Skeletal muscle tissue (tissue), 4 donors: ENCODE data around the gene TNPO1. TPM values are rescaled to one million over a fixed set of nuclear protein-coding genes. Genes with fewer than 3 reads are reported as not detected.

Experiments
- H3K27ac ChIP-seq: one replicate; pipeline ENCODE4 v1.7.0; 2013; ENCODE audit warnings: mild to moderate bottlenecking, low read depth, low read length, inconsistent platforms
- H3K27me3 ChIP-seq, 3 donors: one replicate each; pipeline ENCODE4 v1.7.0; 2013; ENCODE audit warnings: low read length in 3 of 3; ENCODE audit not compliant: control insufficient read depth in 3 of 3, insufficient read depth in 3 of 3
- H3K36me3 ChIP-seq, 3 donors: one replicate each; pipeline ENCODE4 v1.7.0; 2013; ENCODE audit warnings: low read length in 3 of 3; ENCODE audit not compliant: control insufficient read depth in 3 of 3, insufficient read depth in 3 of 3
- H3K4me1 ChIP-seq, 3 donors: one replicate each; pipeline ENCODE4 v1.7.0; 2013; ENCODE audit warnings: low read length in 3 of 3, mild to moderate bottlenecking in 3 of 3; ENCODE audit not compliant: control insufficient read depth in 3 of 3, insufficient read depth in 3 of 3
- H3K4me3 ChIP-seq, 3 donors: one replicate each; pipeline ENCODE4 v1.7.0; 2013; ENCODE audit warnings: low read length in 3 of 3
- H3K9ac ChIP-seq, 3 donors: one replicate each; pipeline ENCODE4 v1.7.0; 2013; ENCODE audit warnings: low read length in 3 of 3, mild to moderate bottlenecking in 3 of 3, moderate library complexity in 2 of 3, low read depth in 1 of 3
- H3K9me3 ChIP-seq, 3 donors: one replicate each; pipeline ENCODE4 v1.7.0; 2013; ENCODE audit warnings: low read length in 3 of 3; ENCODE audit not compliant: control insufficient read depth in 3 of 3
- total RNA-seq: library from RNA; depleted of rRNA; stranded (reverse); fragments of >200 nt; gene quantifications from one replicate; pipeline ENCODE4 v1.2.3, GENCODE V29; 2014
- donor health status: Osteomylitis.

Gene TNPO1
- total RNA-seq, 1 donor from 2014 or later: 111 TPM

DNA sequence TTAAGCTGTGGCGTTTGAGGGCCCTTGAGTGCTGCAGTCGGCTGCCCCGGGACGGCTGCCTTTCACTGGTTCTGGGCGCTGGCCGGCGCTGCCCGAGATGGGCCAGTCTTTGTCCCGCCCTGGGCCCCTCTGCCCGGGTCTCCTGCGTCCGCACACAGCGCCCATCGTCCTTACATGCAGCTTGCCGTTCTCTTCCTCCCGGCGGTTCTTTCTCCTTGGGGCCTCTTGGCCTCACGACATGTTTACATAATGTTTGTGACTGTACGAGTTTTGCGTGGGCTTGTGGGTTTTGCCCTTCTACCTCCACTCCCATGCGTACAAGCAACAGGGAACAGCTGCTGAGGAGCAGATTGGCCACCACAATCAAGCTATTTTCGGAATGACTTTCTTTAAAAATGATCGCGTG is 618 bp downstream of the TNPO1 start:
- Histone ChIP-seq H3K27ac (peak overlapping the region; percentile 98), H3K9ac (peak overlapping the region; percentile 97 to 98 (median 97)), H3K4me3 (peak overlapping the region; percentile 90 to 97 (median 90)), H3K9me3 (no peaks in the 10 kb centered on the region), H3K36me3 (no peaks in the 10 kb centered on the region), H3K4me1 (peaks cover 7 to 18% (median 8%) of the 10 kb centered on the region in 3 donors), H3K27me3 (no peaks in the 10 kb centered on the region)

GRCh38 chr5:72817671-72818266 is 1.3 kb downstream of the TNPO1 start:
- Histone ChIP-seq H3K27ac (peak overlapping the region; percentile 98), H3K9ac (peak overlapping the region; percentile 97 to 98 (median 97)), H3K36me3 (no peaks in the 10 kb centered on the region), H3K4me1 (peaks cover 10 to 19% (median 12%) of the 10 kb centered on the region in 3 donors), H3K27me3 (no peaks in the 10 kb centered on the region), H3K9me3 (no peaks in the 10 kb centered on the region), H3K4me3 (peak overlapping the region; percentile 90 to 97 (median 90))

DNA sequence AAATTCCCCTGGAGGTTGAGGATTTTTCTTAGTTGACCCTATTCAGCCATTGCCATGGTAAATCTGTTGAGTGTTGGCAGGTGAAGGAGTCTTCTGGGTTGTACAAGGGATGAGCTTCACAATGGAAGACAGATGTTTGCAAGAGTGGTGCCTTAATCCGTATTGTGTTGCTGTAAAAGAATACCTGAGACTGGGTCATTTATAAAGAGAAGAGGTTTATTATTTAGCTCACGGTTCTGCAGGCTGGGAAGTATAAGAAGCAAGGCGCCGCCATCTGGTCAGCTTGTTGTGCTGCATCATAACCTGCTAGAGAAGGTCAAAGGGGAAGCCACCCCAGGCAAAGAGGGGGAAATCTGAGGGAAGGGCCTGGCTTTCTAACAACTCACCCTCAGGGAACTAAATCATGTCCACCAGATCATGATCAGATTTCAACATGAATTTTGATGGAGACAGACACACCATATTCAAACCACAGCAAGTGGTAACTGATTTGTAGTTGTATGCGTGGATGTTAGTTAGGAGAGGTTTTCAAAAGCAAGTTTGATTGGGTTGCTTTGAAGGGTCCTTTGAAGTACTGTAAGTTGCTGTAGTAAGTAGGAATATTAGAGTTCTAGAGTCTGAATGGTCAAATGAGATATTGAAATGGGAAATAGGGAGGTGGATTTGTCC is 2.5 kb downstream of the TNPO1 start:
- peak overlapping the region; percentile 10 to 97 (median 24) for H3K4me3 ChIP-seq
- no peaks in the 10 kb centered on the region for H3K27me3 ChIP-seq
- H3K36me3 ChIP-seq: no peaks in the 10 kb centered on the region
- H3K9me3 ChIP-seq: no peaks in the 10 kb centered on the region
- no peak overlapping the region for H3K27ac ChIP-seq
- peaks cover 16 to 24% (median 19%) of the 10 kb centered on the region in 3 donors for H3K4me1 ChIP-seq
- H3K9ac ChIP-seq: peak overlapping the region in 1 of 3 donors; percentile 33

- Histone ChIP-seq H3K27ac (no peak overlapping the region), H3K4me1 (peaks cover 18 to 21% (median 19%) of the 10 kb centered on the region in 3 donors), H3K27me3 (no peaks in the 10 kb centered on the region), H3K9ac (no peak overlapping the region), H3K4me3 (no peak overlapping the region), H3K9me3 (no peaks in the 10 kb centered on the region), H3K36me3 (peaks cover 0 to 5% (median 0%) of the 10 kb centered on the region in 3 donors)
Measured at GRCh38 chr5:72821776-72822175, 5.3 kb downstream of the TNPO1 start.

- Histone ChIP-seq H3K36me3 (peaks cover 0 to 5% (median 0%) of the 10 kb centered on the region in 3 donors), H3K9ac (no peak overlapping the region), H3K4me1 (peaks cover 18 to 19% (median 18%) of the 10 kb centered on the region in 3 donors), H3K4me3 (no peak overlapping the region), H3K27me3 (no peaks in the 10 kb centered on the region), H3K27ac (no peak overlapping the region), H3K9me3 (no peaks in the 10 kb centered on the region)
Measured at GRCh38 chr5:72822944-72823343, 6.5 kb downstream of the TNPO1 start.

- Histone ChIP-seq H3K4me3 (no peak overlapping the region), H3K27ac (no peak overlapping the region), H3K9me3 (no peaks in the 10 kb centered on the region), H3K4me1 (peaks cover 3 to 14% (median 6%) of the 10 kb centered on the region in 3 donors), H3K27me3 (no peaks in the 10 kb centered on the region), H3K9ac (no peak overlapping the region), H3K36me3 (peaks cover 0 to 5% (median 0%) of the 10 kb centered on the region in 3 donors)
Measured at GRCh38 chr5:72829707-72830106, 13.2 kb downstream of the TNPO1 start.

GRCh38 chr5:72830362-72830761 is 13.9 kb downstream of the TNPO1 start:
- Histone ChIP-seq H3K4me1 (peaks cover 3 to 14% (median 6%) of the 10 kb centered on the region in 3 donors), H3K4me3 (no peak overlapping the region), H3K27me3 (no peaks in the 10 kb centered on the region), H3K27ac (no peak overlapping the region), H3K9me3 (no peaks in the 10 kb centered on the region), H3K9ac (no peak overlapping the region), H3K36me3 (peaks cover 0 to 5% (median 0%) of the 10 kb centered on the region in 3 donors)

- no peaks in the 10 kb centered on the region for H3K9me3 ChIP-seq
- no peak overlapping the region for H3K4me3 ChIP-seq
- no peak overlapping the region for H3K27ac ChIP-seq
- H3K36me3 ChIP-seq: no peaks in the 10 kb centered on the region
- H3K9ac ChIP-seq: no peak overlapping the region
- no peaks in the 10 kb centered on the region for H3K27me3 ChIP-seq
- peaks cover 2 to 23% (median 5%) of the 10 kb centered on the region in 3 donors for H3K4me1 ChIP-seq
Measured at GRCh38 chr5:72831685-72832084, 15.2 kb downstream of the TNPO1 start.

DNA sequence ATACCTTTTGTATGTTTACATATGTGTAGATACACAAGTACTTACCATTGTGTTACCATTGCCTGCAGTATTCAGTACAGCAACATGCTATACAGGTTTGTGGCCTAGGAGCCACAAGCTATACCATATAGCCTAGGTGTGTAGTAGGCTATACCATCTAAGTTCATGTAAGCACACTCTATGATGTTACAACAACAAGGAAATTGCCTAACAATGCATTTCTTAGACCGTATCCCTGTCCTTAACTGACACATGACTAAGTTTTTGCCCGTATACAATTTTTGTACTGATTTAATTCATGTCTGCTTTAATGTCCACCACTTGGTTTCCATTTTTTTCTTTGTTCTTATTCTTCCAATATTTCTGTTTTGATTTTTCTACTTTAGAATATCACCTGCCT is 18.5 kb downstream of the TNPO1 start:
- Histone ChIP-seq H3K27ac (no peak overlapping the region), H3K9ac (no peak overlapping the region), H3K27me3 (no peaks in the 10 kb centered on the region), H3K36me3 (no peaks in the 10 kb centered on the region), H3K4me3 (no peak overlapping the region), H3K4me1 (peaks cover 2 to 24% (median 22%) of the 10 kb centered on the region in 3 donors), H3K9me3 (no peaks in the 10 kb centered on the region)

GRCh38 chr5:72835633-72836032 is 19.2 kb downstream of the TNPO1 start:
- no peaks in the 10 kb centered on the region for H3K9me3 ChIP-seq
- peaks cover 2 to 25% (median 24%) of the 10 kb centered on the region in 3 donors for H3K4me1 ChIP-seq
- no peaks in the 10 kb centered on the region for H3K27me3 ChIP-seq

More at GRCh38 chr5:72835633-72836032, 19.2 kb downstream of the TNPO1 start:
- no peak overlapping the region for H3K9ac ChIP-seq
- H3K27ac ChIP-seq: no peak overlapping the region
- no peaks in the 10 kb centered on the region for H3K36me3 ChIP-seq
- no peak overlapping the region for H3K4me3 ChIP-seq
